ENCODE data around the gene MTHFSD.

Gene MTHFSD

DNA sequence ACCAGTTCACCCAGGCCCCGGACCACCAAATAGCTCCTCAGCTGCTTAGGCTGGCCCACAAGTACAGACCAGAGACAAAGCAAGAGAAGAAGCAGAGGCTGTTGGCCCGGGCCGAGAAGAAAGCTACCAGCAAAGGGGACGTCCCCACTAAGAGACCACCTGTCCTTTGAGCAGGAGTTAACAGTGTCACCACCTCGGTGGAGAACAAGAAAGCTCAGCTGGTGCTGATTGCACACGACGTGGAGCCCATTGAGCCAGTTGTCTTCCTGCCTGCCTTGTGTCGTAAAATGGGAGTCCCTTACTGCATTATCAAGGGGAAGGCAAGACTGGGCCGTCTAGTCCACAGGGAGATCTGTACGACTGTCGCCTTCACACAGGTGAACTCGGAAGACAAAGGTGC lies 29.3 kb downstream of the MTHFSD start:
- DNase-seq, result no peak

DNA sequence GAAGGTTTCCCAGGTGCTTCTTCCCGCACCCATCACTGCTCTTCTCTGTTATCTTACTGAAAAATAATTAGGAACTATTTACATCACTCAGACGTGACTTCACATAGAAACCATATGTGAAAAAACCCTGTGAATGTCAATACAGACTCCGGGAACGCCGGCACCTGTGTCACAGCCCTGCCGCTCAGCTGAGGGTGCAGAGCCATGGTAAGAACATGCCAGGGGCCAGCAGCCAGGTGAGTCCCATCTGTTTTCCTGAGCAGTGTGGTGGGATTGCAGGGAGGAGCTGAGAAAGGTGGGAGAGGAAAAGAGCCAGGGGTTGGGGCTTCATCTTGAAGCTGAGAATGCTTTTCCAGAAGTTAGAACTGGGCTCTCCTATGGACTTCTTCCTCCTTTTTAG lies 31.0 kb downstream of the MTHFSD start:
- no peak for DNase-seq

DNA sequence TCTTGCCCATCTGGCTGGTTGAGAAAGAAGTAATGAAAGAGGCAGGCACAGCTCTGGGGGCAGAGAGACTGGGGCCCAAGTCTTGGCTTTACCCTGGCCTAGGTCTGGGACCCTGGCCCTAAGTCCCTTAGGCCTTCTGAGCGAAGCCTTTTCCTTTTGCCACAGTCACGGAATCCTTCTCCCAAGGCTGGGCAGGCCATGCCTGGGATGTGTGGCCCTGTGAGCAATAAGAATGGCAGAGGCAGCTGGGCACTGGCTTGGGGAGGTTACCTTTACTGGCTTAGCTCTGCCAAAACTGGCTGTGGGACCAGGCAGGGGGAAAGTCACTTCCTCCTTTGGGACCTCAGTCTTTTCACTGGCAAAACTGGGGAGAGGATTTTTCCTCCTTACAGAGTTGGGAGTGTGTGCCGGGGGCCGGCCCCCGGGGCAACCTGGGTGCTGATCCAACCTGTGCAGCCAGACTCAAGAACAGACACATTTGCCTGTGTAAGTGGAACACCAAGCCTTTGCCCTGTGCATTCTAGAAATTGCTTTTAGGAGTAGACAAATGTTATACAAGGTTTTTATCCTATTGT lies 31.8 kb downstream of the MTHFSD start:
- no peak for DNase-seq

DNA sequence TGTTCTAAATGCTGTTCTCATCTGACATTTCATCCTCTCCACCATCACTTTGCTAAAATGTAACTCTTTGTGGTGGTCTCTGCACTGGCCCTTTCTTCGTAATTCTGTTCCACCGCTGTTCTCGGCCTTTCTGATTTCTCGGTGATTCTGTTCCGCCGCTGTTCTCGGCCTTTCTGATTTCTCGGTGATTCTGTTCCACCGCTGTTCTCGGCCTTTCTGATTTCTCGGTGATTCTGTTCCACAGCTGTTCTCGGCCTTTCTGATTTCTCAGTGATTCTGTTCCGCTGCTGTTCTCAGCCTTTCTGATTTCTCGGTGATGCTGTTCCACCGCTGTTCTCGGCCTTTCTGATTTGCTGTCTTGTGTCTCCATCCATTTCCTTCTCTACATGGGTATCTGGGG lies 32.4 kb downstream of the MTHFSD start:
- DNase-seq, result no peak

DNA sequence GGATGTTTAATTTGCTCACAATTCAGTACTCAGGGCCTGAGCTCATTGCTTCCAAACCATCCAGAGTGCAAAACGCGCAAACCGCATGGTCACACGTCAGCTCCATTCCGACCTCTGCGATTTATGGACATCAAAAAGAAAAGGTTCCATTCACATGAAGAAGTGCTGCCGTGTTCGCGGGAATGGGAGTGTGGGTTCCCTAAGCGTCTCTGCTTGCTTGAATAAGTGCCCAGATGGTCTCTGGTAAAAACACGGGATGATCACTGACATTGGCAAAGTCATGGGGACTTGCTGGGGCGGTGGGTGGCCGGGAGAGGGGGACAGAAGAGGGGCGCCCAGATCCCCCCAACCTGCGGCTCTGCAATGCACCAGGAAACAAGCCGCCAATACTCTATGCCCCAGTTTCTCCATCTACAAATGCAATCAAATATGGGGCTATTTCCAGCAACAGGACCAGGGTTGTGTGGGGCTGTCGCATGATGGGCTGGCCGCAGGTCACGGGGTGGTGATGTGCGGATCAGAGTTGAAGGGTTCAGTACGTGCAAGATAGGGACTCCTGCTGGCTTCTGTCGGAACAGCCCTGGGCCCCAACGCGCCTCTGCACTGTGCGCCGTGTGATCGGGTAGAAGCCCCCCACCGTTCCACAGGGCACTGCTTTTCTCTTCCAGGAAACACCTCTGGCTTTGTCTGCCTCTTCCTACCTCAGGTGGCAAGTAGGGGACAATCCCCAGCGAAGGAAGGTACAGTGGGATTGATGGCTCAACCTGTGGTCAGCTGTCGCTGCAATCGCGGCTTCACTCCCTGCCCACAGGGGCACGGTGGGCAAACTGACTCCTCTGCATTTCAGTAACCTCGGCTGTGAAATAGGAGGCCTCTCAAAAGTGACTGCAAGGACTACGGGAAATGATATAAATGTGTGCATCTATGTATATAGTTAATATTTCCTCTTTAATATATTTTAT lies 33.5 kb downstream of the MTHFSD start:
- DNase-seq, result no peak

DNA sequence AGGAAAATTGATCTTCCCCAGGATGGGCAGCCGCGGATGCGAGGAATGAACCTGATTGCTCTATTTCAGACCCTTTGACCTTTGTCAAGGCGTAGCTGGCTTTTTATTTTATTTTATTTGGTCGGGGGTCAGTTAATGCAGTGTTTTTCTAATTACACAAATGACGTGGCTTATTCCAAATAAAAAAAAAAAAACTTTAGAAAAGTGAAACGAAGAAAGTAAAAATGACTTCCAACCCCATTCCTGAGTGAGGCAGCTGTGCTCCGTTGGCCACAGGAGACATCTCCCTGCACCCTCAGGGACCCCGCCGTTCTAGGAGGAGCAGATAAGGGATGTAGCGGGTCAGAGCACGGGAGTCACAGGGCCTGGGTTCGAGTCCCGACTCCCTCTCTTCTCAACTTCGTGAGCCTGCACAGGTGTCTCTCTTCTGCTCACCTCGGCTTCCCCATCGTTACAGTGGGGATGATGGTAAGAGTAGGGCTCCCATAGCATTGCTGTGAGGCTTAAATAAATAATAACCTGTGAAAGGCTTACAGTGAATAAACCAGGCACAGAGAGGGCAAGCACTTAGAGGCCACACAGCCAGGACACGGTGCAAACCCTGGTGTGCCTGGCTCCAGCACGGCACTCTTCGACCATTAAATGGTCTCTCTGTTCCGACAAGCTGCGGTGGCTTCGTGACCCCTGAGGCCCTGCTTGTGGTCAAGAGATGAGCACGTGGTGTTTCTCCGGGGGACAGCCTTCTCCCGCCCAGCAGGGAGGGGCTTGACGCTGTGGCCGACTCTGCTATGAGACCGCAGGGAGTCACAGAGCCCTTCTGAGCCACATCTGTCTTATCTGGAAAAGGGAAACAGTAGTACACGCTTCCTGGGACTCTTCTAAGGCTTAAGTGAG lies 34.5 kb downstream of the MTHFSD start:
- DNase-seq, result no peak

DNA sequence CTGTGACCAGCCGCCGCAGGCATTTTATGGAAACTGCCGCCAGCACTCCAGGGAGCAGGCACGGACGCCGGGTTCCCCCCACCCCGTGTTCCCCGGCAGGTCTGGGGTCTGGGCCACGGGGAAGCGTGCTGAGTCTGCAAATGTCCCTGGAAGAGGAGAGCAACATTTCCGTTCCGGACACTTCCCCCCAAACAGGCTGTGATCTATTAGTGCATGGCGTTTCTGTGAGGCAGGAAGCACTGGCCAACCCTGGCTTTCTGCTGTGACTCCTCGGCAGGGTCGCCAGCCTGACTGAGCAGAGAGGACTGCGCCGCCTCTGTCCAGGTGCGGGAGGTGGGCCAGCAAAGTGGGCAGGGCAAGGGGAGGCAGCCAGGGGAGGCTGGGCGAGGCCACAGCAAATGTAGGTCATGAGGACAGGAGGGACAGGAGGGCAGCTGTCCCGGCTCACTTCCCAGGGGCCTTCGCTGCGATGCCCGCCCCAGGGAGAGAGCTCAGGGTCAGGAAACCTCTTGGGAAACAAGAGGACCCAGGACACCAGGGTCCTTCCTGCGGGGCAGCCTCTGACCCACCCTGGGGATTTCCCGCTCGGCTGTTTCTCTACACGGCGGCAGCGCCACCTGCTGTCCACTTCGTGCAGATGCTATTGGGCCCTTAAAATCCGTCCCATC lies 35.3 kb downstream of the MTHFSD start:
- DNase-seq, result peak; percentile 47 to 48

DNA sequence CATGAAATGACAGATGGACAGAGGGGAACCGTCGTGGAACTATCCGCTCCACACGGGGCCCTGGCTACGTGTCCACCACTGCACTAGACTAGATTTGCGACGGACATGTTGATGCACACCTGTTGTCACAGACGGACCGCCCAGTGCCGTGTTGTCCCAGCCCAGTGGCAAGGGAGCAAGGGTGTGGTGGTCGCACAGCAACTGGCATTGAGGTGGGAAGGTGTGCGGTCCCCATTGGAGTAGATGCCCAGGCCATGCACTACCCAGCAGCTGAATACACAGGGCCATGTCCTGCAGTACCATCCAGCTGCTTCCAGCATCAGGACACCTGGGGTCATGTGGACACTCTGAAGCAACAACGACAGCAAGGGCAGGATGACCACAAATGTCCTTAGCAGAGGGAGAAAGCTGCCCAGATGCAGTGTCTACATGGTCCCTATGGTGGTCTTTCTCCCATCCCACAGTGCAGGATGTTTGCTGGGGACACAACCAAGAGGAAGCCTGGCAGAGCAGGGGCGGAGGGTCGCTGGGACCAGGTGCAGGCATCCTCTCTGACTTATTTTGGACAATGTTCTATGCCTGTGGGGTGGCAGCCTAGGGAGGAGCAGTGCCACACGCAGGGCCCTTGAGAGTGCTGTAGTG lies 35.9 kb downstream of the MTHFSD start:
- DNase-seq, result no peak

DNA sequence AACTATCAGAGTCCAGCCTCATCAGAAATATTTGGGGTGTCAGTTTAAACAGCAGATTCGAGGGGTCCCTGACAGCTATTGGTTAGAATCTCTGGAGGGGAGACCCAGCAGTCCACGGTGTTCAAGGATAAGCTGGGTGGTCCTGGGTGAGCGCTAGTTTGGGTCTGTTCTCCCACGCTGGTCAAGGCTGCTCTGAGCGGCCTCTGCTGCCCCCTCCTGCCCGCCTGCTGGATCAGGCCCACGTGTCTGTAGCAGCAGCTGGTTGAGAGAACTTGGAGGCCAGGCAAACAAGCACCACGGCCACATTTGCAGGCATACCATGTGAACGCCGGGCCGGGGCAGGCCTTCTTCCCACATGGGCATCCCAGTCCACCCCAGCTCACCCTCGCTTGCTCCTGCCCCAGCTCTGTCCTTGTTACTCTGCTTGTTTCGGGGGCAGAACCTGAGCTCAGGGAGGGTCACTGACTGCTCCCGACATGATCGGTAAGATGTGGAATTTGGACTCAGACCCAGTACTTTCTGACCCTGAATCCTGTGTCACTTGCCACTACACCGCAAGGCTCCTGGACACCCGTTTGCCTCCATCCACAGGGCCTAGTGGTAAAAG lies 37.3 kb downstream of the MTHFSD start:
- DNase-seq, result no peak

DNA sequence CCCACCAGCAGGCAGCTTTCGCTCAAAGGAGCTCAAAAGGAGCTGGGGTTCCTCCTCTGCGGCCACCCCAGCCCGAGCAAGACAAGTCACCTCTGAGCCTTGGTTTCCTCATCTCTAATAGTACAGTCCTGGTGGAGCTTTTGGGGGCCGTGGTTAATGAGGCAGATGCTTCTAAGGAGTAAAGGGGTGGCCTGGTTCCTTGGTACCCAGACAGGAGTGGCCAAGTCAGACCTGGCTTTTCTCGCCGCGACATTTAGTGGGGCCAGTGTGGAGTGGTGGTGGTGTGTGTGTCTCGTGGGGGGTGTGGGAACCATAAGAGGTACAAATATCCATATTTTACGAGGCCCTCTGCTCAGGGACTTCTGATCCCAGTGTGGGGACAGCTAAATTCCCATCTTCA lies 38.0 kb downstream of the MTHFSD start:
- DNase-seq, result no peak

DNA sequence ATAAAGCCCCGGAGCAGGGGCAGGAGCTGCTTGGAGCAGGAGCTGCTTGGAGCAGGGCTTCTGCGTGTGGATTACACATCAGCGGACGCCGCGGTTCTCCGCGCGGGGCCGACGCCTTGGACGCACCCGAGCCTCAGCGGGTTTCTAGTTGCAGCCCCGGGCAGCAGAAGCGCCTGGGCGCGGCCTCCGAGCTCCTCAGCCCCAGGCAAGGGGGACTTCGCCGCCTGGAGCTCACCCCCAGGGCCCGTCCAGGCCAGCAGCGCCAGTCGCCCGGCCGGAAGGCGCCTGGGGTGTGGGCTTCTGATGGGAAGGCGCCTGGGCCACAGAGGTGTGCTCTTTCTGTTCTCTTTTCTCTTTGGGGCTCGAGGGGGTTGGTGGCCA lies 38.4 kb downstream of the MTHFSD start:
- DNase-seq, result no peak

DNA sequence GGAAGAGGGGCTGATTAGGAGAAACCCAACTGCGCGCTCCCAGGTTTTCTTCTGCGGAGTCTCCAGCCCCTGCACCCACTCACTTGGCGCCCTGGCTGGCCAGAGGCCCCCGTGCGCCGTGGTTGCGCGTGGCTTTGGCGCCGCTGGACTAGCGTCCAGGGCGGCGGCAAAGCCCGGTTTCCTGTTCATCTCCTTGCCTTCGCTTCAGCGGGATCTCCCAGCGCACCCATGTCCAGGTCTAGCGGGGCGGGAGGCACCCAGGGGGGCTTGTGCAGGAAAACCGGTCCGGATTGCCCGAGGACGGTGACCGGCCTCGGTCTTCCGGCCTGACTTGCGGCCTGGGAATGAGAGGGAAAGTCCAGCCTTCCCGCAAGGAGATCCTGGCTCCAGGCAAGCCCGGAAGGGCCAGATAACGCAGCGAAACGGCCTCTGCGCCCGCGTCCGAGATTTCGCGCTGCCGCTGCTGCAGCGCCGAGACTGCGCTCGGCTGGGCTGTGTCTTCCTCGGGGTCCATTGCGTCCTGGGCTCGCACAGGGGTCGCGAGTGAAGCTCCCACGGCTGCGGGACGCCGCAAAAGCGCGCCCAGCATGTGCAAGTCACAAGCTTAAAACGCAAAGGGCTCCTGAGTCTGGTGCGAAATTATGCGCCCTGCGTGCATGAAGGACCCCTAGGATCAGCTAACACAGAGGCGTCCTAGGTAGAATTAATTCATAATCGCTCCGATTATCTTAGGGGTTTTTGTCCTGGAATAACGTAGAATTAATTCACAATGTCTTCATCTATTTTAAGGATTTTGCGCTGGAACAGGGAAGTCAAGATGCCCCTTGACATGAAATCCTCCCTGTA lies 39.0 kb downstream of the MTHFSD start:
- no peak for DNase-seq

DNA sequence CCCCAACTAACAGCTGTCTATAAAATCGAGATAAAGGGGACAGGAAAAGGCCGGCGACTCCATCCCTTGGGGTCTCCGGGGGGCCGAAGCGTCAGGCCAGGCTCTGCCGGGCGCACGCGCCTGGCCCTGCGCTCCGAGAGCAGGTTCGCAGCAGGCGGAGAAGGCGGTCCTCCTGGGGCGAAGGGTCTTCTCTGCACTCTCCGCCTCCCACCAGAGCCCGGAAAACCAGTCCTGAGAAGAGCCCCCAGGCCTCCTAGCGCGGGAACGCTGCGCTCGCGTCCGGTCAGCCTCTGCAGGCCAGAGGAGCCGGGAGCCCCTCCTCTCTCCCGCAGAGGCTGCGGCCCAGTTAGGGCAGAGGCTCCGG lies 39.6 kb downstream of the MTHFSD start:
- no peak for DNase-seq

DNA sequence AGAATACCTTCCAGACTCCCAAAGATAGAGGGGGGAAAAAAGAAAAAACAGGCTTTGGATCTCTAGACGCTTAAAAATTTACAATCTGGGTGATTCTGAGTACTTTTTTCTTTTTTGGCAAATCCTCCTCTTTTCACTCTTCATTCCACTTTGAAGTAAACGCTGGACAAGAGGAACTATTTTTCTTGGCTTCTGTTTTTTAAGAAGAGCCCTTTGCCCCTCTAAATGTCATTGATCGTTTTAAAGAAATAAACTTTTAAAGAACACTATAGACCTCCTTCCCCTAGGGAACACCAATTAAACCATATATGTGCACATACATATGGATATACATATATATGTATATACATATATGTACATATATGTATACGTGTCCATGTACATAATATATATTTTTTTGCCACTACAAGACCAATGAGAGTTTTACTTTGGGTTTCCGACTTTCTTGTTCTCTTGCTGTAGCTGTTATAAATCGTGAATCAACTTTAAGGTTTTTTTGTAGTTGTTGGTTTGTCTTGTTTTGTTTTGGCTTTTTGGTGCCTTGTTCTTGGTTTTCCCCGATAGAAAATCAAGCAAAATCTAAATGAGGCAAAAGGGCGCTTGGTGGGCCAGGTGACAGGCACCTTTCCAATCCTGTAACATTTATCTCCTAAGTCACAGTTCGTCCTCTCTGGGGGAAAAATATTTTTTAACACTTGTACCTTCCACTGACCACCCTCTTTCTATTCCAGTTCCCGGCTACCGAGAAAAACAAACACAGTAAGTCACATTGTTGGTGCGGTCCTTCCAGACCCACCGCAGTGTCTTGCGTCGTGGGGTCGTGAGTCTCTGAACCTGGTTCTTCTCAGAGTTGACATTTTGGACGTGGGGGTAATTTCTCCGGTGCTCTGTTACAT lies 40.3 kb downstream of the MTHFSD start:
- DNase-seq, result no peak

DNA sequence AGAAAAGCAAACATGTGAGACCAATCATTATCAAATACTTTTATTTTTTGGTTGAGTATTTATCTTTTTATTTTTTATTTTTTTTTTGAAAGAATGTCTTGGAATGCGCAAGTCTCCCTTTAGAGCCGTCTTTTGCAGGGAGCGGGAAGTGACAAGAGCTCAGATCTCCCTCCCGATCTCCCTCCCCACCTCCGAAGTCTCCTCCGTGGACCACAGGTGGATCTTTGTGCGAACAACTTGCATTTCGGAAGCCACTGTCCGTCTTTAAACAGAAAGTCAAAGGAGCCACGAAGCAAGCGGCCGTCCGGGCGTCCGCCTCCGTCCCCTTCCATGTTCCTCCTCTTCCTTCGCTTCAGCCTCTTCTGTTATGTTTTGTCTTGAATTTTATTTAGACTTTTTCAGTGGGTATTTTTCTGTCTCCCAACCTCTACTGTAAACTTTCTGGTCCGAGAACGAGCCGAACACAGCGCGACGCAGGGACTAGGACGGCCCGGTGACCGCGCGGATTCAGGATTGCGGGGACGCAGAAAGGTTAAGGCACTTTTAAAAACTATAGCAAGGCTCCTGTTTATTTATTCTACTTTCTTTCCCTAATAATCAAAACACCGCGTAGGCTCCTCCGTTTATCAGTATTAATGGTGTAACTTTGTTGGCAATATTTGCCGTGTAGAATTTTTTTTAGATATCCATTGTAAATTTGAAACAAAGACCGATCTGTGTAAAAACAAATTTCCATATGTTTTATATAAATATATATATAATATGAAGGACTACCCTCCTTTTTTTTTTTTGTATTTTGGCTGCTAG lies 41.4 kb downstream of the MTHFSD start:
- DNase-seq, result no peak

DNA sequence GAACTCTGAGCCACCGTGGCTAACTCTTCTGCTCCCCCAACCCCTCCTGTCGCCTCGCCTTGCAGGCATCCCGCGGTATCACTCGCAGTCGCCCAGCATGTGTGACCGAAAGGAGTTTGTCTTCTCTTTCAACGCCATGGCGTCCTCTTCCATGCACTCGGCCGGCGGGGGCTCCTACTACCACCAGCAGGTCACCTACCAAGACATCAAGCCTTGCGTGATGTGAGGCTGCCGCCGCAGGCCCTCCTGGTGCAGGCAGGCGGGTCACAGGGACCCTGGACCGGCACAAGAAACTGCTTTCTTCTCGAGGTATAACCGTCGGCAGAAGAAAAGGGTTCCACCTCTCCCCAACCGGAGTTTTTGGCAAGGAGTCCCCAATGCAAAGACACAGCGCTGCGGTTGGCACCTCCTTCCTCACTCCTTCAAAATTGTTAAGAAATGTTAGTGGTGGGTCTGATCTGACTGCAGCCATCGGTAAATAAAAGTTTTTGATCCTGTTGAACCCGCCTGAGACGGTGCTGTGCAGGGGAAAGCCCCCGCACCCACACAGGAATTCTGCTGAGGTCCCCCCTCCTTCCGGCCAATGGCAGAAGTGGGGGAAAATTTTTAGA lies 42.1 kb downstream of the MTHFSD start:
- no peak for DNase-seq

DNA sequence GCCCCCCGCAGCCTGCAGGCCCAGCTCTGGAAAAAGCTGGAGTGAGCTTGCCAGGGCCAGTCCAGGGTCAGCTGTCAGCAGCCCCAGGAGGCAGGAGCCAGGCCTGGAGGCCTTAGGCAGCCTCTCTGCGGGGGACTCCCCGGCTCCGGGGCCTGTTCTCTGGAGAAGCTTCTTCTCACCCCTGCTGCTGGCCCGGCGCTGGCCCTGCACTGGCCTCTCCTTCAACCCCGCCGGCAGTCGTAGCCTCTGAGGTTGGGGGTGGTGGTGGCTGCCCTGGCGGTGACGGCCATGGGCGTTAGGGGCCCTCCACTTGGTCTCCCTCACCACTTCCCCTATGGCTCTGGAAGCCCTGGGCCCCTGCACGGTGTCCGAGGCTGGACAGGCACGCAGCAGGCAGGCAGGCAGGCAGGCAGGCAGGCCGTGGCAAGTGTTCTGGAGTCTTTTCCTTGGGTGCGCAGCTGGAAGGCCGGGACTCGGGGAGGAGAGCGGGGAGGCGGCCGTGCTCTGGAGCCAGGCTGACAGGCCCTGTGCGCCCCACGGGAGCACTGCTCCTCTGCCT lies 42.7 kb downstream of the MTHFSD start:
- DNase-seq, result no peak

Measured in stimulated activated CD4-positive, alpha-beta T cell treated with anti-CD3 and anti-CD28 coated beads, Interleukin-2, amount 100 ng/mL, for 48 hours (primary cell).